ENCODE results near the gene OR2B2.
"Not testable (repeated sequence)": the region's sequence is repeated elsewhere in the genome, so short reads cannot be mapped to it uniquely, and the experiment has no call there.

OR2B2 gene

DNA sequence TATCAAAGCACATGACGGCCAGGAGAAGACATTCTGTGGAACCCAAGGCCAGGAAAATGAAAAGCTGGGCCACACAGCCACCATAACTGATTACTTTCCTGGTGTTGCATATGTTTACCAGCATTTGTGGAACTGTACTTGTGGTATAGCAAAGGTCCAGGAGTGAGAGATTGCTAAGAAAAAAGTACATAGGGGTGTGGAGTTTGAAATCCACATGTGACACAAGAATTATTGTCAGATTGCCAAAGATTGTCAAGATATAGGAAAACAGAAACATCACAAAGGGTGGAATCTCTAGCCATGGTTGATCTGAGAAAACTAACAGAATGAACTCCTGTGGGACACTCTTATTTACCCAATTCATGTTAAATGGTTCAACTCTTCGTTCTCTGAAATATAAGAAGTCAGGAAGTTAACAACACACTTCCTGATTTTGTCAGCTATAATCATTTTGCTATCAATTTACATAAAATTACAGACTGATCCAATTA lies at the start of gene OR2B2:
TSS of gene OR2B2 (minus strand) at position 441 of the 491 bp plus-strand sequence. CDS start at position 364, 77 bp downstream.
- DNase-seq (ENCODE audit: low read depth, low spot score), result no peak

DNA sequence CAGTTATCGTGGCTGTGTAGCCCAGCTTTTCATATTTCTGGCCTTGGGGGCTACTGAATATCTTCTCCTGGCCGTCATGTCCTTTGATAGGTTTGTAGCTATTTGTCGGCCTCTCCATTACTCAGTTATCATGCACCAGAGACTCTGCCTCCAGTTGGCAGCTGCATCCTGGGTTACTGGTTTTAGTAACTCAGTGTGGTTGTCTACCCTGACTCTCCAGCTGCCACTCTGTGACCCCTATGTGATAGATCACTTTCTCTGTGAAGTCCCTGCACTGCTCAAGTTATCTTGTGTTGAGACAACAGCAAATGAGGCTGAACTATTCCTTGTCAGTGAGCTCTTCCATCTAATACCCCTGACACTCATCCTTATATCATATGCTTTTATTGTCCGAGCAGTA lies 45.3 kb upstream of the OR2B2 start:
- no peak for DNase-seq (ENCODE audit: low read depth, low spot score)

DNA sequence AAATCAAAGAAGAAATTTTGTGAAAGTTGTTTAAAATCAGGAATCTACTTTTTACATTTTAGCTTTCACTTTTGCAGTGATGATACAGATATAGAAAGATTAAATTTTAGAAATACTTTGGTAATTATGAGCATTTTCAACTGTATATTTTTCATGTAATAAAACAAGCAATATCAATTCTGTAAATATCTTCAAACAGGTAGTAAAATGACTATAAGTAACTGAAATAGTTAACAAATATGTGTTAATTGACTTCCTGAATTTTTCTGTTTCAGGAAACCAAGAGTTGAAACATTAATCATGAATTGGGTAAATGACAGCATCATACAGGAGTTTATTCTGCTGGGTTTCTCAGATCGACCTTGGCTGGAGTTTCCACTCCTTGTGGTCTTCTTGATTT lies 44.7 kb upstream of the OR2B2 start, which contains the start of gene OR2B6:
TSS of gene OR2B6 (plus strand) at position 301 of the 400 bp plus-strand sequence. CDS start at position 301, 0 bp downstream.
- no peak for DNase-seq (ENCODE audit: low read depth, low spot score)

DNA sequence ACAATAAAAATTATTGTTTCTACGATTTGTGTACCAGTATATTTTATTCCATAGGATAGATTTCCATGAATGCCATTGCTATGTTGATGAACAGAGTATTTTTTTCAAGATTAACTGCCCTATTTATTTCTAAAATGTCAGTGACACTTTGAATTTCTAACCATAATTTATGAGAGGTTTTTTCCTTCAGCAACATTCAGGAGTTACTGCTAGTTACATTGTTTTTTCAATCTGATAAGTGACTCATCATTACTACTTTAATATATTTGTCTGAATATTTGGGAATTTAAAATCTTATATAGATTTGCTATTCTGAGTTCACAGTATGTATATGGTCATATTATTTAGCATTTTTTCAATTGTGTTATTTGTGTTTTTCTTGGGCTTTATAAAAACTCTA lies 38.8 kb upstream of the OR2B2 start:
- no peak for DNase-seq (ENCODE audit: low read depth, low spot score)

DNA sequence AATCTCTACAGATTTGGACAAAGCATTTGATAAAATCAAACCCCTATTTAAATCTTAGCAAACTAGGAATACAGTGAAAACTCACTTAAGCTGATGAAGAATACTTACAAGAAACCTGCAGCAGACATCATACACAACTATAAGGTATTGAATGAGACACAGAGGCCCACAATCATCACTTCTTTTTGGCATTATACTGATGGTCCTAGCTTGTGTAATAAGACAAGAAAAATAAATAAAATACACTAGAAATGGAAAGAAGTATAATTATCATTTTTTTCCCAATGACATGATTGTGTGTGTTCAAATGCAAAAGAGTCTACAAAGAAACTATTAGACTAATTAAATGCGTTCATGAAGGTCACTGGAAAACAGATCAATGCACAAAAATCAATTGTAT lies 36.0 kb upstream of the OR2B2 start:
- no peak for DNase-seq (ENCODE audit: low read depth, low spot score)

DNA sequence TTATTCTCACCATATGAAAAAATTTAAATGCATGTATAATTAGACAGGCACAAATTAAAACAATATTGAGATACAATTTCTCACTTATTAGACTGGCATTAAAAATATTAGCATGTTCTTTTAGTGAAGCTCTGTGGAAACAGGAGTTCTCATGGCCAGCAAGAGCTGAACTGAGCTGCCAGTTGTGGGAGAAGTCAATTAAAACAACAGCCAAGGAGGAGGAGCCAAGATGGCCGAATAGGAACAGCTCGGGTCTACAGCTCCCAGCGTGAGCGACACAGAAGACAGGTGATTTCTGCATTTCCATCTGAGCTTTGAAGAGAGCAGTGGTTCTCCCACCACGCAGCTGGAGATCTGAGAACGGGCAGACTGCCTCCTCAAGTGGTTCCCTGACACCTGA lies 30.9 kb upstream of the OR2B2 start:
- DNase-seq (ENCODE audit: low read depth, low spot score), result not testable (repeated sequence)

DNA sequence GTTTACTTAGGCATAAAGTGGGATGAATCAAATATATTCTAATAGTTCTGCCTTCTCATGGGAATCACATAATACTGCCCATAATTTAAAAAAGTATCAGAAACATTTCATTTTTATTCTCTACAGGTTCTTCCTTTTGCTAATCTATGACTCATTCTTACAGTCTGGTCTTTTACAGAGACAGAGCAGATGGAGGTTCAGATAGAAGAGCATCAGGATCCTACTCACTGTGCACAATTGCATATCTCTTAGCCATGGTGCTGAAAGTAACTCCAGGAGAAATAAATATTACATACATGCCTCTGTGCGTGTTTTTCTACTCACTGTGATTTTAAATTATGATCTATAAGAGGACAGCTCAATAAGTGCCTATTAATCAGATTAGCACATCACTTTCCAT lies 28.6 kb upstream of the OR2B2 start:
- DNase-seq (ENCODE audit: low read depth, low spot score), result no peak

DNA sequence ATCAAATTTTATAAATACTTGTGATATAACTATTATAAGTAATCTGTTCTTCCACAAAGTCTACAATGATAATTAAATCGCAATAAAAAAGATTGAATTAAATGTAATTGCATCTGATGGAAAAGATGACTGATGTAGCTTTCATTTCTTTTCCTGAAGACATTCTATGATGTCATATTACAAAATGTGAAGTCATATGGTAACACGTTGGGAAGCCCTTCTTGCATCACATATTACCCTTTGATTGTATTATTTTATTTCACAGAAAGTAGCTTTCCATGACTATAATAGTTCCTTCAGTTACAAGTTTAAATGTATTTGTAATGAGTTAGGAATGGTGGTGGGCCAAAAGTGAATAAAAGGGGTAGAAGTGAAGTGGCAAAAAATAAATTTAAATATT lies 19.0 kb upstream of the OR2B2 start:
- no peak for DNase-seq (ENCODE audit: low read depth, low spot score)

DNA sequence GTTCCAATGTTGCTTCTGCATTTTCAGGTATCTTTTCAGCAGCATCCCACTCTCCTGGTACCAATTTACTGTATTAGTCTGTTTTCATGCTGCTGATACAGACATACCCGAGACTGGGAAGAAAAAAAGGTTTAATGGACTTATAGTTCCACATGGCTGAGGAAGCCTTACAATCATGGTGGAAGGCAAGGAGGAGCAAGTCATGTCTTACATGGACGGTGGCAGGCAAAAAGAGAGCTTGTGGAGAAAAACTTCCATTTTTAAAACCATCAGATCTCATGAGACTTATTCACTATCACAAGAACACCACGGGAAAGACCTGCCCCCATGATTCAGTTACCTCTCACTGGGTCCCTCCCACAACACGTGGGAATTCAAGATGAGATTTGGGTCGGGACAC lies 17.7 kb upstream of the OR2B2 start:
- not testable (repeated sequence) for DNase-seq (ENCODE audit: low read depth, low spot score)

DNA sequence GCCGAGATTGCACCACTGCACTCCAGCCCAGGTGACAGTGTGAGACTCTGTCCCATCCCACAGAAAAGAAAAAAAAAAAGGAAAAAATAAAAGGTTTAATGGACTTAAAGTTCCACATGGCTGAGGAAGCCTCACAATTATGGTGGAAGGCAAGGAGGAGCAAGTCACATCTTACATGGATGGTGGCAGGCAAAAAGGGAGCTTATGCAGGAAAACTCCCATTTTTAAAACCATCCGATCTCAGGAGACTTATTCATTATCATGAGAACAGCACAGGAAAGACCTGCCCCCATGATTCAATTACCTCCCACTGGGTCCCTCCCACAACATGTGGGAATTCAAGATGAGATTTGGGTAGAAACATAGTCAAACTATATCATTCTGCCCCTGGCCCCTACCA lies 15.8 kb upstream of the OR2B2 start:
- not testable (repeated sequence) for DNase-seq (ENCODE audit: low read depth, low spot score)

DNA sequence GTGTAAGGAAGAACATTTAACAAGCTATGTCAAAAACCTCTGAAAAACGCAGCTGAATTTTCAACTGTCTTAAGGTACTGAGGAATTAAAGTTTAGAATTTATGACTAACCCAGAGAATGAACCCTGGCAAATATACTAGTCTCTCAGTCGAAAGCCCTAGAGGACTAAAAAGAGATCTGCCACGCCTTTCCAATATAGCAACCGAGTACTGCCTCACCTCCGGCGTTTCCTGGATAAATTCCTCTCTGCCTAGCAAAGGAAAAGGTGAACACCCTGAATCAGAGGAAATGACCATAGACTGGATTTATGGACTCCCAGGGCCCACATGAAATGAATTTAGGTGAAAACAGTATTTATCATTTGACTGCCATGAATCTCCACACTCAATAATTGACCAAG lies 12.0 kb upstream of the OR2B2 start:
- DNase-seq (ENCODE audit: low read depth, low spot score), result no peak

DNA sequence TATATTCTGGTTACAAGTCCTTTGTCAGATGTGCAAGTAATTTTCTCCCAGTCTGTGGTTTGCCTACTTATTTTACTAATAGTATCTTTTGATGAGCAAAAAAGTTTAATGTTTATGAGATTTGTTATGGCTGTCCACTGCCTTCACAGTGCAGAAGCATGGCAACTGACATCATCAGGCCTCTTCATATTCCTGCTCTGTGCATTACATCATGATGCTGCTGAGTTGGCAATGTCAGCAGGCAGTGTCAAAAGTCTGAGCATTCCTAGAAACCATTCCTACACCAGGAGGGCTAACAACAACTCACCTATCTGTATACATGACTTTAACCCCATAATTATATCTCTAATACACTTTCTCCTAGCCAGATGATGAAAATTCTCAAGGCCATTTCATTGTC lies 10.8 kb upstream of the OR2B2 start:
- no peak for DNase-seq (ENCODE audit: low read depth, low spot score)

DNA sequence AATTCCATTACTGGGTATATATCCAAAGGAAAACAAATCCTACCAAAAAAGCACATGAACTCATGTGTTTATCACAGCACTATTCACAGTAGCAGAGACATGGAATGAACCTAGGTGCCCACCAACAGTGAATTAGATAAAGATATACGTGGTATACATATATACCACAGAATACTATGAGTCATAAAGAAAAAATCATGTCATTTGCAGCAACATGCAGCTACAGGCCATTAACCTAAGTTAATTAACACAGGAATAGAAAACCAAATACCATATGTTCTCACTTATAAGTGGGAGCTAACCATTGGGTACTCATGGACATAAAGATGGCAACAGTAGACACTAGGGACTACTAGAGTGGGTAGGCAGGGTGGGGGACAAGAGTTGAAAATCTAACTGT lies 4.2 kb downstream of the OR2B2 start:
- no peak for DNase-seq (ENCODE audit: low read depth, low spot score)

DNA sequence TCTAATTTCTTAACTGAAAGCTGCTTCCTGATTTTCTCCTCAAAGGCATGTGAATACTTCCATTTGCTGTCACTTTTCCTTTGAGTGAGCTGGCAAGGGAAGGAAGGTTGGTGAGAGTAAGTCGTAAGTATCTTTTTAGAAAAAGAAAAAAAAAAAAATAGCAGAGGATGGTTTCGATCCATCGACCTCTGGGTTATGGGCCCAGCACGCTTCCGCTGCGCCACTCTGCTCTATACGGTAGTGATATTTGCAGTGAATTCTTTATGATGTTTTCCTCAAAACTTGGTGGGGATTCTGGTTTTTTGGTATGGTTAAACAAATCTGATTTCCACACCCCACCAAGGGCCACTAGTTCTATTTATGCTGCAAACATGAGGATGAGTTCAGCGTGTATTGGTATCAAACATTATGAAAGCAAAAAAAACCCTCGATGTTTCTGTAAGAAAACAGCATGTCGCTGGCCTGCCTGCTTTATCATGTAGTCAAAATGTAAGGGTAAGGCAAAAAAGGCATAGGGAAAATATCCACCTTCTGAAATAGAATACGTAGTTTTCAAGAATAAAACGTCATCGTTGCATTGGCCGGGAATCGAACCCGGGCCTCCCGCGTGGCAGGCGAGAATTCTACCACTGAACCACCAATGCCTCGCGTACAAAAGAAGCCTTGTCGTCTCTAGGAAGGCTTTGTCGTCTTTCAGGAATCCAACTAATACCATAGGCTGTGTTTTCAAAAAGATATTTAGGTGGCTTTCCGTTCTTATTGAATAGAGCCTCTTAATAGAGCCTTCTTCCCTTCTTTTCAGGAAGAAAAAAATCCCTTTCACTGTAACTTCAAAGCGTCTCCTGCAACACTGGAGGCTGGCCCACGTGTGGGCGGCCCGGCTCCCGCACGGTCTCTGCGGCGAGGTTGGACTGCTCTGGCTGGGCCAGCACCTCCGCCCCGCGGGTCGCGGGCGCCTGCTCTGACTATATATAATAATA lies 9.6 kb downstream of the OR2B2 start:
- DNase-seq (ENCODE audit: low read depth, low spot score), result peak; percentile 90

DNA sequence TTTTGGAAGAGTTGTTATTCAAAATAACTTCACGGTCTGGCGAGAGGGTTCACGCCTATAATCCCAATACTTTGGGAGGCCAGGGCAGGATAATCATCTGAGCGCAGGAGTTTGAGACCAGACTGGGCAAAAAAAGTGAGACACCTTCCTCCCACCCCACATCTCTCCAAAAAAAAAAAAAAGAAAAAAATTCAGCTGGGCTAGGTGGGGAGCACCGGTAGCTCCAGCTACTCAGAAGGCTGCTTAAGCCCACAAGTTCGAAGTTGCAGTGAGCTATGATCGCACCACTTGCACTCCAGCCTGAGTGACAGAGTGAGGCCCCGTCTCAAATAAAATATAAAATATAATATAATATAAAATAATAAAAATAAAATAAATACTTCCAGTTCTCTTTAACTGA lies 10.4 kb downstream of the OR2B2 start:
- no peak for DNase-seq (ENCODE audit: low read depth, low spot score)

DNA sequence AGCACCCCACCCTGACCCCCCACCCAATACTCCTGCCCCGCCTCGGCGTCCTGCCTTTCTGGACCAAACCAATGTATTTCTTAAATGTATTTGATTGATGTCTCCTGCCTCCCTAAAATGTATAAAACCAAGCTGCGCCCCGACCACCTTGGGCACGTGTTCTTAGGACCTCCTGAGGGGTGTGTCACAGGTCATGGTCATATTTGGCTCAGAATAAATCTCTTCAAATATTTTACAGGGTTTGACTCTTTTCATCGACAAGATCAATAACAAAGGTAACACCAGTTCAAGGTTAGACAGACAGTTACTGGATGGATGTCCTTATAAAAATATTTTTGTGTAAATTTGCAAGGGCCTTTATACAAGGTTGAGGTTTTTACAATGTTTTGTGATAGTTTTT lies 12.0 kb downstream of the OR2B2 start:
- DNase-seq (ENCODE audit: low read depth, low spot score), result not testable (repeated sequence)

DNA sequence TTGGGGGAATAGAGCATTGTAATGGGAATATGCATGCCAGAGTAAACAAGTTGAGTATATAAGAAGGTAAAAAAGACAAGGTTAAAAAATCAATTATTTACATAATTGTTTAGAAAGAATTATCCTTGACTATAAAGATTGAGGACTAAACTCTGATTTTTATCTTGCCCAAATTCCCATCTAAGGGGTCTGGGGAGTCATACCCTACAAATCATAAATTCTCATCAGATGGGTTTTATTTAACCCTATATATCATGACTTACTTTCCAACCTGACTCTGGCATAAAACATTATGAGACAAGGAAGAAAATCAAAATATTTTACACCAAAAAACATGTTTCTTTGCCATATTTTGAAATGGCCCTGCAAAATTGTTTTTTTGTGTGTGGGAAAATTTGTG lies 12.7 kb downstream of the OR2B2 start:
- DNase-seq (ENCODE audit: low read depth, low spot score), result no peak

DNA sequence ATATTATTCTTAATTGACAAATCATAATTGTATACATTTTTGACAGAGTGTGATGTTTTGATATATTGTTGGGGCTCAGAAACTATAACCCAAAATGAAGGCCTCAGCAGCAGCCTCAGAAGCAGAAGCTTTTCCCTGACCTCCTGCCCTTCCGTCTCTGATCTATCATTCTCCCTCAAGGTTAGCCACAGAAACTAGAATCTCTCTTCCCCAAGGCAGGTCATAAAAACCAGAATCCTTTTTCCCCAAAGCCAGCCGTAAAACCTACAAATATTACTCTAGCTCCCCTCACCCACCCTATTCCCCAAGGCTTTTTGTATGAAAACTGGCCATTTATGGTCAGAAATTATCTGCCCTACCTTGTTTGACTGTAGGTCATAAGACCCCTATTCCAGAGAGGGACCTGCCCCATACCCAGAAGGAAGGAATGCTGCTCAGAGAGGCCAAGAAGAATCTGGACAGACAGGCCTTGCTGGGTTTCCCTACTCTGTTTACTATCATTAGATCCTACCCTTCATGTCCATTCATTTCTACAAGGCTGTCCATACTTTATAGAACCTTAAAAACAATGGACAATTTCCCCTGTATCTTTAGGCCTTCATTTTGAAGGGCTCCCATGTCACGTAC lies 14.5 kb downstream of the OR2B2 start:
- no peak for DNase-seq (ENCODE audit: low read depth, low spot score)

DNA sequence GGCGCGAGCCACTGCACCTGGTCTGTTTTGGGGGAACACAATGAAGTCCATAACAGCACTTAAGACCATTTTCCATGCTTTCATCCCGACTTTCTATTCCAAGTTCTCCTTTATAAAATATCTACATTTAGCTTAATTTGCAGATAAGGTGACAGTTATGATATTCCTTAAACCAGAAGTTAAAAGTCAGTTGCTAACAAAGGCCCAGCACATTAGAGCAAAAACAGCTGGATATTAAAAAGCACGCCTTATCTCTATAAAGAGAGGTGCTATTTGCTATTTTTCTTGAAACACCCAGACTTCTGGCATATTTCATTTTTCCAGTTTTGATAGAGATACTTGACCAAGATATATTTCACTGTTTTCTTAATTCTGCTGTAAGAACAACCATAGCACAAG lies 15.8 kb downstream of the OR2B2 start:
- no peak for DNase-seq (ENCODE audit: low read depth, low spot score)

DNA sequence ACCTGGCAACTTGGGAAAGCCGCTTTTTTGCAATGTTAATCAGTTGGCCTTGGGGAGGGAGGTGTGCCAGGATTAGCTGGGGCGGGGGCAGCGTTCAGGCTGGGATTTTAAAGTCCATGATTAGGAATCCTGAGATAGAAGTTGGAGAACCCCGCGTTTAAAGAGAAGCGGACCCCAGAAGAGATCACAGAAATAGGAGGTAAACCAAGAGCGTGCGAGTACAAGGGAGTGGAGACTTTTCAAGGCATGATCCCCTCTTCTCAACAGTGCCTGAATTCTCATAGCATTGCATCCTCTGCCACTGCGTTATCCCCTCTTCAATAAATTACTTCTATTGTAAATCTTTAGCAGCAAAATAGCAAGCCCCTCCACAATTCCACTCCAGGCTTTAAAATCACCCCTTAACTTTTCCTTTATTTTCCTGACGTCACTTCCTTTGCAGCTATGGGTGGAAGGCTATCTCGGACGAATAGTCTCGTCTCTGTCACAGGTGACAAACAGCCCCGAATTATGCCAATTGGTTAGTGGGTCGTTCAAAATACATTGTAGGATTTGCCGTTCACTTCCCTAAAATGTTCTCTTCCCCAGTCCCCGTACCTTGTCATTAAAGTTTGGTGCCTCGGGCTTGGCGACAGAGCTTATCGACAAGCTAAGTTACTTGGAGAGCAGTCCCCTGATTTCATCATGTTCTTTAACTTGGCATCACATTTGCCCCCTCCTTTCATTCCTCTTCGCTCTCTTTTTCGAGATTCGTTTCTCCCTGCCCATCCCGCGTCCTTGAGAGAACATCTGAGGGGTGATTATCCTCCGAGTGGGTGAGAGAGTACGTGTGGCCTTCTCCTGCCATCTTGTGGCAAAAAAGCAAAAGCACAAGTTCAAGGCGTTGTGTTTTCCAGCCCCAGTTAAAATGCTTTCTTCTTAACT lies 17.1 kb downstream of the OR2B2 start:
- peak; percentile 89 for DNase-seq (ENCODE audit: low read depth, low spot score)

Data from astrocyte of the hippocampus (primary cell).